GM12874 (cell line): ENCODE measurements around the gene TBL1XR1.

Experiments
- TF ChIP-seq, protein P1 (sequence below): IDR thresholded peaks from 2 replicates; pipeline ENCODE4 v1.5.1; 2011; ENCODE audit warnings: low read depth, mild to moderate bottlenecking, control low read depth, low read length, moderate library complexity; ENCODE audit not compliant: insufficient read depth

Gene TBL1XR1

GRCh38 chr3:177071496-177072156, 125.7 kb downstream of the TBL1XR1 start:
- TF ChIP-seq, protein P1, sequence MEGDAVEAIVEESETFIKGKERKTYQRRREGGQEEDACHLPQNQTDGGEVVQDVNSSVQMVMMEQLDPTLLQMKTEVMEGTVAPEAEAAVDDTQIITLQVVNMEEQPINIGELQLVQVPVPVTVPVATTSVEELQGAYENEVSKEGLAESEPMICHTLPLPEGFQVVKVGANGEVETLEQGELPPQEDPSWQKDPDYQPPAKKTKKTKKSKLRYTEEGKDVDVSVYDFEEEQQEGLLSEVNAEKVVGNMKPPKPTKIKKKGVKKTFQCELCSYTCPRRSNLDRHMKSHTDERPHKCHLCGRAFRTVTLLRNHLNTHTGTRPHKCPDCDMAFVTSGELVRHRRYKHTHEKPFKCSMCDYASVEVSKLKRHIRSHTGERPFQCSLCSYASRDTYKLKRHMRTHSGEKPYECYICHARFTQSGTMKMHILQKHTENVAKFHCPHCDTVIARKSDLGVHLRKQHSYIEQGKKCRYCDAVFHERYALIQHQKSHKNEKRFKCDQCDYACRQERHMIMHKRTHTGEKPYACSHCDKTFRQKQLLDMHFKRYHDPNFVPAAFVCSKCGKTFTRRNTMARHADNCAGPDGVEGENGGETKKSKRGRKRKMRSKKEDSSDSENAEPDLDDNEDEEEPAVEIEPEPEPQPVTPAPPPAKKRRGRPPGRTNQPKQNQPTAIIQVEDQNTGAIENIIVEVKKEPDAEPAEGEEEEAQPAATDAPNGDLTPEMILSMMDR = no peak

DNA sequence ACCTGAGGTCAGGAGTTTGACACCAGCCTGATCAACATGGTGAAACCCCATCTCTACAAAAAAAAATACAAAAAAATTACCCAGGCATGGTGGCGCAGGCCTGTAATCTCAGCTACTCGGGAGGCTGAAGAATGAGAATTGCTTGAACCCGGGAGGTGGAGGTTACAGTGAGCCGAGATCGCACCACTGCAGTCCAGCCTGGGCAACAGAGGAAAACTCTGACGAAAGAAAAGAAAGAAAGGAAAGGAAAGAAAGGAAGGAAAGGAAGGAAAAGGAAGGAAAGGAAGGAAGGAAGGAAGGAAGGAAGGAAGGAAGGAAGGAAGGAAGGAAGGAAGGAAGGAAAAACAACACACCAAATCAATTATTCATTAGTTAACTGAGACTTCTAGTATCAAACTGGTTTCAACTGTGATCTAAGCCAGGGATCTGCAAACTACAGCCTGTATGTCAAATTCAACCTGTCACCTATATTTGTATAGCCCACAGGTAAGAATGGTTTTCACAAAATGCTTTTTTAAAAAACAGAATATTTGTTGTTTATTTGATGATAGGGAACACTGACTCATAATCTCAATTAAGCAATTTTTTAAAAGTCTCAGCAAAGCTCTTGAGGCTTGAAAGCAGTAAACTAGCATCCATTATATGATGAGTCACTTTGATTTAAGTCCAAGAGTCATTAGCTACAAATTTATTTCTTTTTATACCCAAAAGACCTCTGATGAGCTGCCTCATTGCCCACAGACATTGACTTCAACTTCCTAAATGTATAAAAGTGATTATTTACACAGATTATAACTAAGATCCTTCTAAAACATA, 127.6 kb downstream of the TBL1XR1 start:
- TF ChIP-seq, protein P1 = no peak

GRCh38 chr3:177068967-177069366, 128.3 kb downstream of the TBL1XR1 start:
- TF ChIP-seq, protein P1 = no peak

DNA sequence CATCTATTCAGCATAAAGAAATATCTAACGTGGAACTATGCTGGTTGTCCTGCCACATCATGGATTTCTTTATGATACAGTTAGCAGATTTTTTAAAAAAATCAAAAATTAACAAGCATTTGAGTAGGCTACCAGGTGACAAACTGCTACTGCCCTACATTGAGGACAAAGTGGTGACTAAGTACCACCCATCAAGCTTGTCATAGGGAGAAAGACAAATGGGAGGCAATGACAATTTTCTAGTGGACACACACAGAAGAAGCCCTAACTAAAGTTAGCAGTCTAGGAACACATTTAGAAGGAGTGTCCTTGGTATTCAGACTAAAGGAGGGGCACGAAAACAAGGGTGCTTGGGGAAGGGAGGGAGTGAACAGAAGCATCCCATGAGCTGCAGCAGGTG, 131.2 kb downstream of the TBL1XR1 start:
- TF ChIP-seq, protein P1 = no peak

- TF ChIP-seq, protein P1 = no peak
Observed at GRCh38 chr3:177065285-177066033, 131.8 kb downstream of the TBL1XR1 start.

DNA sequence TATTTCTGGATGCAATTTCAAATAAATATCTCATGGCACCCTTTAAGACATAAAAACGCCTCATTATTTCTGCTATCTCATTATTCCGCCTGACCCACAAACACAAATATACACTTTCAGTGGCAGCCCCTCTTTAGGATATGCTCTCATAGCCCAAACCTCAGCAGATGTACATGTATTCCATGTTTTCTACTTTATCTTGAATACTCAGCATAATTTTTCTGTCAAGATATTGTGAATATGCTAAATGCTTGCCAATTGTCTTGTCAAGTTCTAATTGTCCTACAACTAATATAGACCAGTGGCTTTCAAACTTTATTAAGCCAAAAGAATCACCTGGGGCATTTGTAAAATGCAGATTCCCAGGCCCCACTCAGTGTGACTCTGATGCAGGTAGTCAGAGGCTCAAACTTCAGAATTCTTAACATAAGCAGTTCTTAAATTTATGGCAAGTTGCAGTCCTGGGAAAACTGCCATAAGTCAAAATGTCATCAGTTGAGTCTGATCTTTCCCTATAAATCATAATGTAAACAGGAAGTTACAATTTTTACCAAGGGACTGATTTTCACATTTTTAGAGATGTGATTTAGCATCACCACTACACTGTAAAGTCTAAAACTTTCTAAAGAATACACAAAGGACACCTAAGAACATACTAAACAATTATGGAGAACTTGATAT, 135.1 kb downstream of the TBL1XR1 start:
- TF ChIP-seq, protein P1 = no peak

- TF ChIP-seq, protein P1 = no peak
Observed at GRCh38 chr3:177061369-177061768, 135.9 kb downstream of the TBL1XR1 start.
